Colonic mucosa (tissue), 4 donors: ENCODE results near the gene PARS2. TPM values are rescaled to one million over a fixed set of nuclear protein-coding genes. Genes with fewer than 3 reads are reported as not detected.

Source experiments
- DNase-seq: peaks from one replicate; pipeline ENCODE4 v3.0.0-alpha.2; 2020
- H3K27ac ChIP-seq: fragments of 200-600 bp; one replicate; pipeline ENCODE4 v1.8.0; 2021
- H3K27me3 ChIP-seq: fragments of 200-600 bp; one replicate; pipeline ENCODE4 v1.8.0; 2021
- H3K36me3 ChIP-seq: fragments of 200-600 bp; one replicate; pipeline ENCODE4 v1.8.0; 2021
- H3K4me1 ChIP-seq: fragments of 200-600 bp; one replicate; pipeline ENCODE4 v1.8.0; 2021; ENCODE audit warnings: mild to moderate bottlenecking
- H3K4me3 ChIP-seq: fragments of 200-600 bp; one replicate; pipeline ENCODE4 v1.8.0; 2021
- H3K9ac ChIP-seq, 2 donors: one replicate each; pipeline ENCODE4 v1.7.0; 2013; ENCODE audit warnings: control low read depth in 2 of 2, low read depth in 2 of 2, low read length in 2 of 2
- H3K9me3 ChIP-seq: fragments of 200-600 bp; one replicate; pipeline ENCODE4 v1.8.0; 2021
- CTCF ChIP-seq: fragments of 200-600 bp; IDR thresholded peaks from one replicate; pipeline ENCODE4 v1.8.0; 2022; ENCODE audit warnings: antibody characterized with exemption, mild to moderate bottlenecking
- intact Hi-C: fragments of 100-400 bp; cut with DNase I; formaldehyde crosslinking; loops from one replicate; pipeline ENCODE4 v1.14.1; 2022
- total RNA-seq, 2 donors: library from RNA; stranded (reverse); fragmentation: NEBNext Ultra II Directional in 1 of 2; extraction: Animal tissue kit (Norgen Biotek cat#: 25700) in 1 of 2; gene quantifications; one replicate each; pipeline ENCODE4 v1.2.1, GENCODE V29; 2021
- donor health status: healthy.
- donor health status: DM: no; HTN: no; CAD: no.
- donor health status: DM: no; HTN: no; CAD: no.

The PARS2 gene
- total RNA-seq, 2 donors from 2014 or later: 11.1 to 11.2 TPM

GRCh38 chr1:54794451-54795355 is 30.4 kb upstream of the PARS2 start:
- peak; percentile 84 for DNase-seq
- H3K9ac ChIP-seq: peak overlapping the region; percentile 52 to 84
- intact Hi-C loops: no loop called here
- peak overlapping the region; percentile 87 for H3K27ac ChIP-seq
- H3K36me3 ChIP-seq: no peaks in the 10 kb centered on the region
- H3K27me3 ChIP-seq: no peaks in the 10 kb centered on the region
- H3K4me3 ChIP-seq: no peak overlapping the region
- H3K4me1 ChIP-seq: peaks cover 38% of the 10 kb centered on the region
- no peaks in the 10 kb centered on the region for H3K9me3 ChIP-seq
- TF ChIP-seq CTCF: no peak

- H3K4me3 ChIP-seq: no peak overlapping the region
- intact Hi-C loops: no loop called here
- H3K9me3 ChIP-seq: no peaks in the 10 kb centered on the region
- H3K27ac ChIP-seq: no peak overlapping the region
- peaks cover 26% of the 10 kb centered on the region for H3K4me1 ChIP-seq
- no peak for DNase-seq
- no peak overlapping the region for H3K9ac ChIP-seq
- H3K36me3 ChIP-seq: no peaks in the 10 kb centered on the region
- H3K27me3 ChIP-seq: no peaks in the 10 kb centered on the region
- TF ChIP-seq CTCF: no peak
Observed at GRCh38 chr1:54792686-54793282, 28.5 kb upstream of the PARS2 start.

- no peaks in the 10 kb centered on the region for H3K9me3 ChIP-seq
- intact Hi-C loops: no loop called here
- peak; percentile 56 for TF ChIP-seq CTCF
- H3K27ac ChIP-seq: no peak overlapping the region
- H3K27me3 ChIP-seq: no peaks in the 10 kb centered on the region
- DNase-seq: peak; percentile 68
- H3K4me3 ChIP-seq: no peak overlapping the region
- no peaks in the 10 kb centered on the region for H3K36me3 ChIP-seq
- no peak overlapping the region for H3K9ac ChIP-seq
- peaks cover 26% of the 10 kb centered on the region for H3K4me1 ChIP-seq
Observed at GRCh38 chr1:54791880-54792522, 27.7 kb upstream of the PARS2 start.

GRCh38 chr1:54788459-54788858 is 24.1 kb upstream of the PARS2 start:
- no peak overlapping the region for H3K4me3 ChIP-seq
- H3K36me3 ChIP-seq: no peaks in the 10 kb centered on the region
- H3K4me1 ChIP-seq: peaks cover 3% of the 10 kb centered on the region
- DNase-seq: no peak
- no peak for TF ChIP-seq CTCF
- no peaks in the 10 kb centered on the region for H3K9me3 ChIP-seq
- H3K27ac ChIP-seq: no peak overlapping the region
- no peaks in the 10 kb centered on the region for H3K27me3 ChIP-seq
- no peak overlapping the region for H3K9ac ChIP-seq
- intact Hi-C loops: no loop called here

GRCh38 chr1:54787604-54788003 is 23.3 kb upstream of the PARS2 start:
- no peak overlapping the region for H3K4me3 ChIP-seq
- DNase-seq: no peak
- TF ChIP-seq CTCF: no peak
- H3K9ac ChIP-seq: no peak overlapping the region
- no peaks in the 10 kb centered on the region for H3K27me3 ChIP-seq
- no peak overlapping the region for H3K27ac ChIP-seq
- intact Hi-C loops: no loop called here
- no peaks in the 10 kb centered on the region for H3K4me1 ChIP-seq
- H3K36me3 ChIP-seq: no peaks in the 10 kb centered on the region
- no peaks in the 10 kb centered on the region for H3K9me3 ChIP-seq
